Adrenal gland (tissue), 12 donors: ENCODE data around the gene PPP2R1B. TPM values are rescaled to one million over a fixed set of nuclear protein-coding genes. Genes with fewer than 3 reads are reported as not detected.

Experiments used
- DNase-seq, 7 donors: peaks; one replicate each; pipeline ENCODE4 v3.0.0-alpha.2; 2019 to 2020
- H3K27ac ChIP-seq, 5 donors: fragments of 200-600 bp; sonication (generic) in 4 of 5; 1 replicate in 3 of 5; 2 replicates in 2 of 5; pipeline versions ENCODE4 v1.5.1 to v1.8.0; 2016 to 2020; ENCODE audit warnings: mild to moderate bottlenecking in 1 of 5
- H3K27me3 ChIP-seq: fragments of 200-600 bp; 2 replicates; pipeline ENCODE4 v1.8.0; 2021
- H3K36me3 ChIP-seq, 2 donors: fragments of 200-600 bp; replicated peaks in 1 of 2; 1 replicate in 1 of 2; 2 replicates in 1 of 2; pipeline versions ENCODE4 v1.5.1 to v1.8.0; 2018 to 2022
- H3K4me1 ChIP-seq, 2 donors: fragments of 200-600 bp; replicated peaks in 1 of 2; 1 replicate in 1 of 2; 2 replicates in 1 of 2; pipeline versions ENCODE4 v1.5.1 to v1.8.0; 2018 to 2021
- H3K4me3 ChIP-seq, 4 donors: fragments of 200-600 bp; sonication (generic) in 3 of 4; one replicate each; pipeline ENCODE4 v1.5.1; 2016 to 2018
- H3K9me3 ChIP-seq, 3 donors: fragments of 200-600 bp; sonication (generic) in 1 of 3; replicated peaks in 1 of 3; 1 replicate in 2 of 3; 2 replicates in 1 of 3; pipeline versions ENCODE4 v1.5.1 to v1.8.0; 2016 to 2021
- POLR2A ChIP-seq, 2 donors: fragments of 450-650 bp; IDR thresholded peaks; one replicate each; pipeline ENCODE4 v1.6.1; 2017; ENCODE audit warnings: antibody characterized with exemption in 2 of 2, mild to moderate bottlenecking in 2 of 2, moderate library complexity in 1 of 2
- whole genome bisulfite sequencing, 4 donors: extraction: QIAGEN DNeasy Blood & Tissue Kit in 2 of 4; methylation state at CpG; one replicate each; pipeline versions ENCODE4 v1.1.5 to v1.1.7; 2013 to 2017; 5-methylcytosine and 5-hydroxymethylcytosine counted together
- intact Hi-C, 2 donors: fragments of 100-400 bp; cut with DNase I; formaldehyde crosslinking; loops; one replicate each; pipeline versions ENCODE4 v1.14.1 to v1.15.0; 2022 to 2023
- polyA plus RNA-seq, 3 donors: library from polyadenylated mRNA; stranded (reverse); fragments of 200-250 nt in 2 of 3; fragments of 350-450 nt in 1 of 3; fragmentation: Illumina TruSeq in 1 of 3; extraction: RNeasy Lipid Tissue Mini Kit (QIAGEN cat#74804) in 1 of 3; gene quantifications; one replicate each; pipeline ENCODE4 v1.2.3, GENCODE V29; 2013 to 2014
- total RNA-seq, 9 donors: library from RNA; depleted of rRNA in 4 of 9; stranded (reverse); fragments of >200 nt in 4 of 9; fragments of 120-200 nt in 1 of 9; fragmentation: NEBNext Ultra II Directional in 1 of 9; extraction: Animal tissue kit (Norgen Biotek cat#: 25700) in 1 of 9; gene quantifications; one replicate each; pipeline versions ENCODE4 v1.1.0 to v1.2.4, GENCODE V29; 2013 to 2023
- TF ChIP-seq, protein P1 (sequence below), 6 experiments: fragments of 450-650 bp in 4 of 6; fragments of 200-600 bp in 2 of 6; sonication (generic) in 1 of 6; IDR thresholded peaks; 1 replicate in 5 of 6; 2 replicates in 1 of 6; pipeline versions ENCODE4 v1.5.1 to v1.8.0; 2016 to 2021; ENCODE audit warnings: antibody characterized with exemption in 6 of 6, mild to moderate bottlenecking in 2 of 6, moderate library complexity in 1 of 6
- donor health status: healthy with polysubstance abuse.
- donor health status: Bipolar disorder and iron deficiency.
- donor health status: DM: yes; HTN: yes; CAD: no.
- donor health status: DM: no; HTN: no; CAD: no.
- donor health status: DM: no; HTN: no; CAD: no.
- donor health status: DM: yes; HTN: yes; CAD: no.

The PPP2R1B gene
- total and polyA plus RNA-seq, 12 donors: 10.3 to 58.1 (median 32.2) TPM

- WGBS, 4 donors: 80 to 87% (median 86%) methylated on average over 6 of the region's 6 CpGs
Measured at GRCh38 chr11:111792955-111793500, 26.8 kb upstream of the PPP2R1B start.

GRCh38 chr11:111792314-111792713 lies 26.1 kb upstream of the PPP2R1B start:
- intact Hi-C loops: no loop called here
- peak overlapping the region in 1 of 5 donors; percentile 86 for H3K27ac ChIP-seq
- no peak for DNase-seq
- H3K27me3 ChIP-seq: no peaks in the 10 kb centered on the region
- H3K4me3 ChIP-seq: no peak overlapping the region
- TF ChIP-seq, protein P1, sequence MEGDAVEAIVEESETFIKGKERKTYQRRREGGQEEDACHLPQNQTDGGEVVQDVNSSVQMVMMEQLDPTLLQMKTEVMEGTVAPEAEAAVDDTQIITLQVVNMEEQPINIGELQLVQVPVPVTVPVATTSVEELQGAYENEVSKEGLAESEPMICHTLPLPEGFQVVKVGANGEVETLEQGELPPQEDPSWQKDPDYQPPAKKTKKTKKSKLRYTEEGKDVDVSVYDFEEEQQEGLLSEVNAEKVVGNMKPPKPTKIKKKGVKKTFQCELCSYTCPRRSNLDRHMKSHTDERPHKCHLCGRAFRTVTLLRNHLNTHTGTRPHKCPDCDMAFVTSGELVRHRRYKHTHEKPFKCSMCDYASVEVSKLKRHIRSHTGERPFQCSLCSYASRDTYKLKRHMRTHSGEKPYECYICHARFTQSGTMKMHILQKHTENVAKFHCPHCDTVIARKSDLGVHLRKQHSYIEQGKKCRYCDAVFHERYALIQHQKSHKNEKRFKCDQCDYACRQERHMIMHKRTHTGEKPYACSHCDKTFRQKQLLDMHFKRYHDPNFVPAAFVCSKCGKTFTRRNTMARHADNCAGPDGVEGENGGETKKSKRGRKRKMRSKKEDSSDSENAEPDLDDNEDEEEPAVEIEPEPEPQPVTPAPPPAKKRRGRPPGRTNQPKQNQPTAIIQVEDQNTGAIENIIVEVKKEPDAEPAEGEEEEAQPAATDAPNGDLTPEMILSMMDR (IDR thresholded peaks at IDR 0.05): no peak
- TF ChIP-seq POLR2A (IDR thresholded peaks at IDR 0.05): no peak
- H3K4me1 ChIP-seq: peaks cover 4 to 37% of the 10 kb centered on the region in 2 donors
- H3K9me3 ChIP-seq: no peaks in the 10 kb centered on the region
- H3K36me3 ChIP-seq: no peaks in the 10 kb centered on the region
- WGBS, 4 donors: 98 to 100% (median 100%) methylated on average over 1 of the region's 1 CpG

More at GRCh38 chr11:111792955-111793500, 26.8 kb upstream of the PPP2R1B start:
- DNase-seq: no peak
- peaks cover 4 to 32% of the 10 kb centered on the region in 2 donors for H3K4me1 ChIP-seq
- no peaks in the 10 kb centered on the region for H3K9me3 ChIP-seq
- no peaks in the 10 kb centered on the region for H3K27me3 ChIP-seq
- intact Hi-C loops: no loop called here
- peak overlapping the region; percentile 43 to 86 (median 60) for H3K27ac ChIP-seq
- H3K36me3 ChIP-seq: no peaks in the 10 kb centered on the region
- H3K4me3 ChIP-seq: no peak overlapping the region
- no peak for TF ChIP-seq POLR2A (IDR thresholded peaks at IDR 0.05)
- TF ChIP-seq, protein P1 (IDR thresholded peaks at IDR 0.05): no peak

GRCh38 chr11:111788464-111788863 lies 22.3 kb upstream of the PPP2R1B start:
- no peaks in the 10 kb centered on the region for H3K27me3 ChIP-seq
- H3K9me3 ChIP-seq: no peaks in the 10 kb centered on the region
- 66 to 80% (median 69%) methylated on average over 2 of the region's 2 CpGs for WGBS, 4 donors
- intact Hi-C loops: no loop called here
- DNase-seq: no peak
- peak overlapping the region in 3 of 5 donors; percentile 19 to 25 (median 20) for H3K27ac ChIP-seq
- peaks cover 4 to 10% of the 10 kb centered on the region in 2 donors for H3K4me1 ChIP-seq
- no peak overlapping the region for H3K4me3 ChIP-seq
- TF ChIP-seq POLR2A (IDR thresholded peaks at IDR 0.05): no peak
- TF ChIP-seq, protein P1 (IDR thresholded peaks at IDR 0.05): no peak
- H3K36me3 ChIP-seq: peaks cover 0 to 10% of the 10 kb centered on the region in 2 donors

DNA sequence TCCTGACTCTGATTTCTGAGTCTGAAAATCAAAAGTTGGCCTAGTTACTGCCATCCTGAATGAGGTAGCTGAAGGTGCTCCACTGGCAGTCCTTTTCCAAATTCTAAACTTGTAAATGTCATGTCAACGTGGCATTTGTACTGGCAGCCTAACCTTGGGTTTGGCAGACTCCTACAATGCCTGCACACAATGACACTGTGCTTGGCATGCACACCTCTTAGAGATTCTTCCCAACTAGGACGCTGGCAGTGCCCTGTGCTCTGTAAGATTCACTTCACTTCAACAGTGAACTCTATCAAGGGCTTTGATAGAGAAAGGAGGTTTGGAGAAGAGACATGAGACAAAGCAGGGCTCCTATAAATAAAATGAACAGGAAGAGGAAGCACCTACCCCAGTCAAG lies 21.9 kb upstream of the PPP2R1B start:
- peak overlapping the region in 3 of 5 donors; percentile 19 to 25 (median 20) for H3K27ac ChIP-seq

More for the DNA sequence above, 21.9 kb upstream of the PPP2R1B start:
- Histone ChIP-seq H3K9me3 (no peaks in the 10 kb centered on the region), H3K4me3 (no peak overlapping the region), H3K4me1 (peaks cover 0 to 10% of the 10 kb centered on the region in 2 donors), H3K36me3 (peaks cover 0 to 10% of the 10 kb centered on the region in 2 donors), H3K27me3 (no peaks in the 10 kb centered on the region)
- 10 to 46% (median 39%) methylated on average over 2 of the region's 2 CpGs for WGBS, 4 donors
- TF ChIP-seq, protein P1 (IDR thresholded peaks at IDR 0.05): no peak
- TF ChIP-seq POLR2A (IDR thresholded peaks at IDR 0.05): no peak
- DNase-seq: peak; percentile 31 to 73 (median 56)
- intact Hi-C loops: no loop called here
